SK-N-SH (cell line): ENCODE measurements around the gene MPHOSPH8. TPM values are rescaled to one million over a fixed set of nuclear protein-coding genes. Genes with fewer than 3 reads are reported as not detected.

Experiments used
- polyA plus RNA-seq, 3 experiments: library from polyadenylated mRNA; depleted of rRNA; stranded (reverse); fragments of >200 nt; gene quantifications; 2 replicates each; pipeline ENCODE4 v1.2.3, GENCODE V29; 2012

MPHOSPH8 gene
- polyA plus RNA-seq, 1 of the 3 experiments (the other 2 are of a cell fraction), result 11.1 TPM

Other genes starting within 250 kb of the MPHOSPH8 start
- gene TPTE2, start 72.1 kb upstream of the MPHOSPH8 start, polyA plus RNA-seq (2012; rRNA removed), result not detected in 2 replicates
- 35.2 and 40.5 TPM in 2 replicates for gene PSPC1, start 149.3 kb downstream of the MPHOSPH8 start, polyA plus RNA-seq (2012; rRNA removed)
- 5.2 and 8.5 TPM in 2 replicates for gene ZMYM5, start 230.0 kb downstream of the MPHOSPH8 start, polyA plus RNA-seq (2012; rRNA removed)